SK-MEL-5 (cell line): ENCODE measurements around the gene GREM1. TPM values are rescaled to one million over a fixed set of nuclear protein-coding genes. Genes with fewer than 3 reads are reported as not detected.

Experiments
- total RNA-seq: library from RNA; depleted of rRNA; stranded (reverse); fragments of >200 nt; shearing (Covaris generic); gene quantifications from 2 replicates; pipeline ENCODE4 v1.2.3, GENCODE V29; 2014; rRNA removed

GREM1 gene
- total RNA-seq, 1 experiment from 2014 or later, result under 0.01 TPM

Other genes starting within 250 kb of the GREM1 start
- 0.16 and 0.29 TPM in 2 replicates for gene GOLGA8N, start 124.5 kb upstream of the GREM1 start, total RNA-seq
- 17.7 and 27.0 TPM in 2 replicates for gene ARHGAP11A, start 102.5 kb upstream of the GREM1 start, total RNA-seq
- 1.3 TPM in 1 of 2 replicates, not detected in the other for gene SCG5, start 76.3 kb upstream of the GREM1 start, total RNA-seq